H1 (cell line): Measurements from ENCODE around the gene PTPA.

ENCODE experiments used
- CBX5 ChIP-seq: fragments of 300-800, 300-1000 bp; sonication (generic); IDR thresholded peaks from 2 replicates; pipeline ENCODE4 v1.7.1; 2016; ENCODE audit warnings: antibody characterized with exemption, low read length, low read depth
- CEBPB ChIP-seq: IDR thresholded peaks from 2 replicates; pipeline ENCODE4 v1.6.1; 2012; ENCODE audit warnings: low read depth, low read length
- CTCF ChIP-seq, 3 experiments: IDR thresholded peaks; 1 replicate in 2 of 3; 2 replicates in 1 of 3; pipeline versions ENCODE4 v1.5.1 to v1.6.1; 2011; ENCODE audit warnings: low read length in 3 of 3, mild to moderate bottlenecking in 3 of 3, inconsistent platforms in 2 of 3, low read depth in 1 of 3, moderate library complexity in 1 of 3; ENCODE audit not compliant: insufficient read depth in 1 of 3; ENCODE audit errors: control extremely low read depth in 1 of 3
- EP300 ChIP-seq, 2 experiments: IDR thresholded peaks; 1 replicate in 1 of 2; 2 replicates in 1 of 2; pipeline ENCODE4 v1.6.1; 2011 to 2012; ENCODE audit warnings: low read depth in 2 of 2, low read length in 2 of 2, mild to moderate bottlenecking in 2 of 2, borderline replicate concordance in 1 of 2, inconsistent platforms in 1 of 2, moderate library complexity in 1 of 2
- JUND ChIP-seq: IDR thresholded peaks from 2 replicates; pipeline ENCODE4 v1.6.1; 2011; ENCODE audit warnings: mild to moderate bottlenecking, improper control_type of control experiment, low read length
- SP2 ChIP-seq: IDR thresholded peaks from 2 replicates; pipeline ENCODE4 v1.6.1; 2012; ENCODE audit warnings: mild to moderate bottlenecking, low read length, inconsistent platforms

- TF ChIP-seq CBX5 (no peak), SP2 (no peak), EP300 (IDR thresholded peaks at IDR 0.05; ENCODE audit: borderline replicate concordance in 1 of 2, low read depth in 2 of 2, low read length in 2 of 2) (no peak), JUND (no peak), CEBPB (no peak), CTCF (IDR thresholded peaks at IDR 0.05; ENCODE audit: control extremely low read depth in 1 of 3, insufficient read depth in 1 of 3, low read depth in 1 of 3, low read length in 3 of 3) (no peak)
Observed at GRCh38 chr9:129184219-129184524, 73.0 kb downstream of the PTPA start.
